Cardiac fibroblast (primary cell): ENCODE data around the gene BRINP2.

ENCODE experiments used
- DNase-seq, 2 donors: peaks; one replicate each; pipeline versions ENCODE4 v3.0.0 to v3.0.0-alpha.2; 2010; ENCODE audit warnings: low read depth in 2 of 2
- H3K4me3 ChIP-seq, 2 donors: replicated peaks in 1 of 2; 1 replicate in 1 of 2; 2 replicates in 1 of 2; pipeline ENCODE4 v1.5.1; 2011; ENCODE audit warnings: low read depth in 2 of 2, low read length in 2 of 2, mild to moderate bottlenecking in 2 of 2, moderate library complexity in 1 of 2
- TF ChIP-seq, protein P1 (sequence below): IDR thresholded peaks from one replicate; pipeline ENCODE4 v1.5.1; 2011; ENCODE audit warnings: low read depth, mild to moderate bottlenecking, low read length, inconsistent platforms

Gene BRINP2

GRCh38 chr1:177164380-177165068, 6.2 kb upstream of the BRINP2 start, which contains the start of gene ASTN1:
TSS of gene ASTN1 (minus strand) at chr1:177164712. CDS start at chr1:177164676, 36 bp downstream.
- H3K4me3 ChIP-seq = peak within 1 kb of the TSS in 1 of 2 donors; percentile 13
- DNase-seq = no peak
- TF ChIP-seq, protein P1, sequence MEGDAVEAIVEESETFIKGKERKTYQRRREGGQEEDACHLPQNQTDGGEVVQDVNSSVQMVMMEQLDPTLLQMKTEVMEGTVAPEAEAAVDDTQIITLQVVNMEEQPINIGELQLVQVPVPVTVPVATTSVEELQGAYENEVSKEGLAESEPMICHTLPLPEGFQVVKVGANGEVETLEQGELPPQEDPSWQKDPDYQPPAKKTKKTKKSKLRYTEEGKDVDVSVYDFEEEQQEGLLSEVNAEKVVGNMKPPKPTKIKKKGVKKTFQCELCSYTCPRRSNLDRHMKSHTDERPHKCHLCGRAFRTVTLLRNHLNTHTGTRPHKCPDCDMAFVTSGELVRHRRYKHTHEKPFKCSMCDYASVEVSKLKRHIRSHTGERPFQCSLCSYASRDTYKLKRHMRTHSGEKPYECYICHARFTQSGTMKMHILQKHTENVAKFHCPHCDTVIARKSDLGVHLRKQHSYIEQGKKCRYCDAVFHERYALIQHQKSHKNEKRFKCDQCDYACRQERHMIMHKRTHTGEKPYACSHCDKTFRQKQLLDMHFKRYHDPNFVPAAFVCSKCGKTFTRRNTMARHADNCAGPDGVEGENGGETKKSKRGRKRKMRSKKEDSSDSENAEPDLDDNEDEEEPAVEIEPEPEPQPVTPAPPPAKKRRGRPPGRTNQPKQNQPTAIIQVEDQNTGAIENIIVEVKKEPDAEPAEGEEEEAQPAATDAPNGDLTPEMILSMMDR = no peak

- H3K4me3 ChIP-seq = no peak overlapping the region
- TF ChIP-seq, protein P1 = no peak
Observed at GRCh38 chr1:177165069-177165439, 5.7 kb upstream of the BRINP2 start.

DNA sequence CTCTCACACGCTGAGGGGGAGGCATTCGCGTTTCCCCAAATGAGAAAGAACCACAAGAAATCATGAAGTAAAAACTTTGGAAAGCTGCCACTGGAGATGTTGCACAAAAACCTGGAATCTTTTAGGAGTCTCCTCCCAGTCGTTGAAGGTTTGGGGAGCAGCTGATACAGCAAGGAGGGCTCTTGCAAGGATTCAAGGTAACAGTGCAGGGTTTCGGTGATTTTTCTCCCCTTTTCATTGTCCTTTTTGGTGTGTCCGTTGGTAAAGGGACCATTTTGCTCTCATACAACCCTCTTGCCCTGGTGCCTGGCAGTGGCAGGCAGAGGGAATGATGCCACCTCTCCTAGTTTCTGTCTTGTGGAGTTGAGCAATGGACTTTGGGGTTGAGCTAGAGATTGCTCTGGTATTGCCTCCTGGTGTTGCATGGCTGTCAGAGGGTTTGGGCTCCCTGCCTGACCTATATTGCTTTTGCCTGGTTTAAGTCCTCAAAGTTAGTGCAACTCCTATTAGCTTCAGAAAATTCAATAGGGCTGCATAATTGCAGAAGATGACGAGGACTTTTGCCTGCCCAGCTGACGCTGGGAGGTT, 872 bp downstream of the BRINP2 start:
- TF ChIP-seq, protein P1 = no peak
- no peak overlapping the region for H3K4me3 ChIP-seq
- peak in 1 of 2 donors; percentile 16 for DNase-seq

More at GRCh38 chr1:177165069-177165439, 5.7 kb upstream of the BRINP2 start:
- no peak for DNase-seq

DNA sequence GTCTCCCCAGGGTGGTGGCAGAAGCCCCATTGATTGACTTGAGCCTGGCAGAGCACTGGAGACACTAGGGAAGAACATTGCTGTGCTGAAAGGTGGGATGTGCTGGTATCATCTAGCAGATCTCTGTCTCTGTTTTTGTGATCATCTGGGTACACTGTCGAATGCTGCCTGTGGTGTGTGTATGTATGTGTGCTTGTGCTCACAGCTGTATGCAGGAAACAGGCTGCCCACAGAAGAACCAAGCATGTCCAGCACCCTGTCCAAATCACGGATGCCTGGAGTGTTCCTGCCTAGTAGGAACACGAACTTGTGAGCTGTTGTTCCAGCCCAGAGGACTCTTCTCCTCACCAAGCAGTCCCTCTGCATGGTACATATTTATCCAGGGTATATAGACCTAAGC, 1.5 kb downstream of the BRINP2 start:
- DNase-seq = no peak
- TF ChIP-seq, protein P1 = no peak
- no peak overlapping the region for H3K4me3 ChIP-seq

DNA sequence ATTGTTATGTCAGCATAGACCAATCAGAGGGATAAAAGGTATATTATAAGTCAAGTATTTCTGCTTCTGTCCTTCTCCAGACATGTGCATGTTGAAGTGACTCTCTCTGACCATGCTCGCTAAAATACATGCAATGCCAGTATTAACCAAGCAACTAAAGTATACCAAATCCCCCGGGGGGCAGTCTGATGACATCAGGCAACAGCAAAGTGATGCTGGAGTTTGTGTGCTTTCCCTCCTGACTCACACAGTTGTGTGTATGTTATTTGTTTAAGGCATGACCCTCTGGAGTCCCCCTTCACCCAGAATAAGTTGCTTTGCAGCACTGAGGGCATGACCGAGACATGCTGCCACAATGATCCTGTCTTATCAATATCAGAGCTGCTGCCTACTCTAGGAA, 2.1 kb downstream of the BRINP2 start:
- peak; percentile 10 to 20 for DNase-seq
- H3K4me3 ChIP-seq = no peak overlapping the region
- TF ChIP-seq, protein P1 = no peak

DNA sequence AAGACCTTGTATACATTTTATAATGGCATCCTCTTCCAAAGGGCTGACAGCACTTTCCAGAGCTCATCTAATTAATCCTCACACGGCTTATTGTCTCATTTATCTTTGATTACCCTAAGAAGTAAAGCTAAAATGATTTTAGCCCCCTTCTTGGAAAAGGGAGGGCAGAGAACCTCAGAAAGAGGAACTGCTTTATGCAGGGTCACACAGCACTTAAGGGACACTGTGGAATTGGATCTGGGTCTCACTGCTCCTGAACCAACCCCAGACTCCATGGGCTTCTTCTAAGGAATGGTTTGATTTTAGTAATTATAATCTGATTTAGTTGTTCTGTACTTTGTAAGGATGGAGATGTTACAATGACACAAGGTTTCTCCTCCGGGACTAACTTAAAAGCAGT, 3.2 kb downstream of the BRINP2 start:
- no peak overlapping the region for H3K4me3 ChIP-seq
- no peak for DNase-seq
- TF ChIP-seq, protein P1 = no peak
